Adrenal gland (tissue), 12 donors: ENCODE measurements around the gene SLC17A7. TPM values are rescaled to one million over a fixed set of nuclear protein-coding genes. Genes with fewer than 3 reads are reported as not detected.
A peak's percentile ranks its signal among the peaks of the same experiment; 100 is the strongest.
"Not testable (repeated sequence)": the region's sequence is repeated elsewhere in the genome, so short reads cannot be mapped to it uniquely, and the experiment has no call there.

ENCODE experiments used
- DNase-seq, 7 donors: peaks; one replicate each; pipeline ENCODE4 v3.0.0-alpha.2; 2019 to 2020
- H3K27ac ChIP-seq, 5 donors: fragments of 200-600 bp; sonication (generic) in 4 of 5; 1 replicate in 3 of 5; 2 replicates in 2 of 5; pipeline versions ENCODE4 v1.5.1 to v1.8.0; 2016 to 2020; ENCODE audit warnings: mild to moderate bottlenecking in 1 of 5
- H3K27me3 ChIP-seq: fragments of 200-600 bp; 2 replicates; pipeline ENCODE4 v1.8.0; 2021
- H3K36me3 ChIP-seq, 2 donors: fragments of 200-600 bp; replicated peaks in 1 of 2; 1 replicate in 1 of 2; 2 replicates in 1 of 2; pipeline versions ENCODE4 v1.5.1 to v1.8.0; 2018 to 2022
- H3K4me1 ChIP-seq, 2 donors: fragments of 200-600 bp; replicated peaks in 1 of 2; 1 replicate in 1 of 2; 2 replicates in 1 of 2; pipeline versions ENCODE4 v1.5.1 to v1.8.0; 2018 to 2021
- H3K4me3 ChIP-seq, 4 donors: fragments of 200-600 bp; sonication (generic) in 3 of 4; one replicate each; pipeline ENCODE4 v1.5.1; 2016 to 2018
- H3K9me3 ChIP-seq, 3 donors: fragments of 200-600 bp; sonication (generic) in 1 of 3; replicated peaks in 1 of 3; 1 replicate in 2 of 3; 2 replicates in 1 of 3; pipeline versions ENCODE4 v1.5.1 to v1.8.0; 2016 to 2021
- CTCF ChIP-seq, 6 experiments: fragments of 450-650 bp in 4 of 6; fragments of 200-600 bp in 2 of 6; sonication (generic) in 1 of 6; IDR thresholded peaks; 1 replicate in 5 of 6; 2 replicates in 1 of 6; pipeline versions ENCODE4 v1.5.1 to v1.8.0; 2016 to 2021; ENCODE audit warnings: antibody characterized with exemption in 6 of 6, mild to moderate bottlenecking in 2 of 6, moderate library complexity in 1 of 6
- POLR2A ChIP-seq, 2 donors: fragments of 450-650 bp; IDR thresholded peaks; one replicate each; pipeline ENCODE4 v1.6.1; 2017; ENCODE audit warnings: antibody characterized with exemption in 2 of 2, mild to moderate bottlenecking in 2 of 2, moderate library complexity in 1 of 2
- WGBS, 4 donors: extraction: QIAGEN DNeasy Blood & Tissue Kit in 2 of 4; methylation state at CpG; one replicate each; pipeline versions ENCODE4 v1.1.5 to v1.1.7; 2013 to 2017; 5-methylcytosine and 5-hydroxymethylcytosine counted together
- intact Hi-C, 2 donors: fragments of 100-400 bp; cut with DNase I; formaldehyde crosslinking; loops; one replicate each; pipeline versions ENCODE4 v1.14.1 to v1.15.0; 2022 to 2023
- polyA plus RNA-seq, 3 donors: library from polyadenylated mRNA; stranded (reverse); fragments of 200-250 nt in 2 of 3; fragments of 350-450 nt in 1 of 3; fragmentation: Illumina TruSeq in 1 of 3; extraction: RNeasy Lipid Tissue Mini Kit (QIAGEN cat#74804) in 1 of 3; gene quantifications; one replicate each; pipeline ENCODE4 v1.2.3, GENCODE V29; 2013 to 2014
- total RNA-seq, 9 donors: library from RNA; depleted of rRNA in 4 of 9; stranded (reverse); fragments of >200 nt in 4 of 9; fragments of 120-200 nt in 1 of 9; fragmentation: NEBNext Ultra II Directional in 1 of 9; extraction: Animal tissue kit (Norgen Biotek cat#: 25700) in 1 of 9; gene quantifications; one replicate each; pipeline versions ENCODE4 v1.1.0 to v1.2.4, GENCODE V29; 2013 to 2023
- donor health status: healthy with polysubstance abuse.
- donor health status: Bipolar disorder and iron deficiency.
- donor health status: DM: yes; HTN: yes; CAD: no.
- donor health status: DM: no; HTN: no; CAD: no.
- donor health status: DM: no; HTN: no; CAD: no.
- donor health status: DM: yes; HTN: yes; CAD: no.

Gene SLC17A7
- total and polyA plus RNA-seq, 12 donors = 0.06 to 9.6 (median 1.2) TPM

GRCh38 chr19:49450405-49450804, 9.1 kb upstream of the SLC17A7 start:
- H3K27me3 ChIP-seq = no peaks in the 10 kb centered on the region
- 82 to 88% (median 84%) methylated on average over 7 of the region's 7 CpGs for WGBS, 4 donors
- TF ChIP-seq CTCF (IDR thresholded peaks at IDR 0.05) = no peak
- no peak for TF ChIP-seq POLR2A (IDR thresholded peaks at IDR 0.05)
- intact Hi-C loops = no loop called here
- peaks cover 0 to 15% of the 10 kb centered on the region in 2 donors for H3K36me3 ChIP-seq
- H3K9me3 ChIP-seq = no peaks in the 10 kb centered on the region
- no peak for DNase-seq
- H3K27ac ChIP-seq = no peak overlapping the region
- peaks cover 3 to 19% of the 10 kb centered on the region in 2 donors for H3K4me1 ChIP-seq
- H3K4me3 ChIP-seq = peak overlapping the region in 1 of 4 donors; percentile 93

DNA sequence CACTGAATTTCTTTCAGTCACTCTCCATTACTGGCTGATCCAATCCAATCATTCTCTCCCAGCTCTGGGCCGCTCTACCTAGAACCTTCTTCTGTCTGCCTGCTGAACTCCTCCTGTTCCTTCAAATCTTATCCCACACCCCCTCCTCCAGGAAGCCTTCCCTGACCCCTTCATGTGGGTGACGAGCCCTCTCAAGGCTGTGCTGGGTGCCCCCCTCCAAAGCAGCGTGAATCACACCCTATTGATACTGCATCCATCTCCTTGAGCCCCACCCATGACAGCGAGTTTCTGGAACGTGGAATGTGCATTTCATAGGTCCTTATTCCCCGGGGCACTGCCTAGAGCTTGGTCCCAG, 7.1 kb upstream of the SLC17A7 start:
- no peak overlapping the region for H3K27ac ChIP-seq
- H3K27me3 ChIP-seq = no peaks in the 10 kb centered on the region
- H3K4me1 ChIP-seq = peaks cover 0 to 9% of the 10 kb centered on the region in 2 donors
- no peak overlapping the region for H3K4me3 ChIP-seq
- 84 to 95% (median 91%) methylated on average over 6 of the region's 6 CpGs for WGBS, 4 donors
- H3K36me3 ChIP-seq = peaks cover 0 to 15% of the 10 kb centered on the region in 2 donors
- DNase-seq = no peak
- no peaks in the 10 kb centered on the region for H3K9me3 ChIP-seq
- TF ChIP-seq CTCF (IDR thresholded peaks at IDR 0.05) (no peak), POLR2A (IDR thresholded peaks at IDR 0.05) (no peak)
- intact Hi-C loops = loop anchor here in 1 of 2 donors (5.0 kb wide), 1 partner anchor 56 kb away; no protein-coding TSS in a partner anchor

- intact Hi-C loops = loop anchor here in 1 of 2 donors (5.0 kb wide), 1 partner anchor 55 kb away; no protein-coding TSS in a partner anchor
- no peak for TF ChIP-seq CTCF (IDR thresholded peaks at IDR 0.05)
- no peak for TF ChIP-seq POLR2A (IDR thresholded peaks at IDR 0.05)
- H3K4me1 ChIP-seq = peaks cover 0 to 9% of the 10 kb centered on the region in 2 donors
- no peaks in the 10 kb centered on the region for H3K9me3 ChIP-seq
- peak in 1 of 7 donors; percentile 25 for DNase-seq
- WGBS, 4 donors = 71 to 84% (median 79%) methylated on average over 25 to 32 of the region's 32 CpGs
- H3K4me3 ChIP-seq = no peak overlapping the region
- no peak overlapping the region for H3K27ac ChIP-seq
- no peaks in the 10 kb centered on the region for H3K27me3 ChIP-seq
- H3K36me3 ChIP-seq = peaks cover 0 to 15% of the 10 kb centered on the region in 2 donors
Measured at GRCh38 chr19:49447485-49448431, 6.4 kb upstream of the SLC17A7 start.

- intact Hi-C loops = loop anchor here in 1 of 2 donors (5.0 kb wide), 1 partner anchor 54 kb away; no protein-coding TSS in a partner anchor
- TF ChIP-seq CTCF (IDR thresholded peaks at IDR 0.05) (no peak), POLR2A (IDR thresholded peaks at IDR 0.05) (no peak)
- no peak for DNase-seq
- peaks cover 0 to 15% of the 10 kb centered on the region in 2 donors for H3K36me3 ChIP-seq
- WGBS, 4 donors = 54 to 83% (median 63%) methylated on average over 3 of the region's 3 CpGs
- no peak overlapping the region for H3K27ac ChIP-seq
- no peaks in the 10 kb centered on the region for H3K9me3 ChIP-seq
- peaks cover 0 to 9% of the 10 kb centered on the region in 2 donors for H3K4me1 ChIP-seq
- H3K27me3 ChIP-seq = no peaks in the 10 kb centered on the region
- no peak overlapping the region for H3K4me3 ChIP-seq
Measured at GRCh38 chr19:49445997-49446396, 4.7 kb upstream of the SLC17A7 start.

DNA sequence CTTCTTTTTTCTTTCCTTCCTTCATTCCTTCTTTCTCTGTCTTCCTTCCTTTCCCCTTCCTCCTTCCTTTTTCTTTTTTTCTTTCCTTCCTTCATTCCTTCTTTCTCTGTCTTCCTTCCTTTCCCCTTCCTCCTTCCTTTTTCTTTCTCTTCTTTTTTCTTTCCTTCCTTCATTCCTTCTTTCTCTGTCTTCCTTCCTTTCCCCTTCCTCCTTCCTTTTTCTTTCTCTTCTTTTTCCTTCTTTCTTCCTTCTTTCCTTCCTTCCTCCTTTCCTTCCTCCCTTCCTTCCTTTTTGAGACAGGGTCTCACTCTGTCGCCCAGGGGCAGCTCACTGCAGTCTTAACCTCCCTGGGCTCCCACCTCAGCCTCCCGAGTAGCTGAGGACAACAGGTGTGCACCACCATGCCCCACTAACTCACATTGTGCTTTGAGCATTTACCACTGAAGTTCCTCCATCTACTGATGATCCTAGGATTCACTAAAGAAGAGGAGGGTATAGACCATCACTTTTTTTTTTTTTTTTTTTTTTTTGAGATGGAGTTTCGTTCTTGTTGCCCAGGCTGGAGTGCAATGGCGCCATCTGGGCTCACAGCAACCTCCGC, 2.9 kb upstream of the SLC17A7 start:
- H3K4me3 ChIP-seq, H3K27ac ChIP-seq, H3K4me1 ChIP-seq, H3K9me3 ChIP-seq, H3K27me3 ChIP-seq, DNase-seq: not testable (repeated sequence)
- intact Hi-C loops = loop anchor here in 1 of 2 donors (5.0 kb wide), 1 partner anchor 217 kb away; no protein-coding TSS in a partner anchor
- peaks cover 0 to 13% of the 10 kb centered on the region in 2 donors for H3K36me3 ChIP-seq
- WGBS, 4 donors = 47 to 65% (median 56%) methylated on average over 5 of the region's 5 CpGs
